Erythroblast (primary cell): Measurements from ENCODE around the gene MAST2.

Source experiments
- DNase-seq, 2 experiments: peaks; one replicate each; lab custom pipeline; 2025; lab: John Stamatoyannopoulos, UW
- GATA1 ChIP-seq: IDR thresholded peaks from 2 replicates; pipeline ENCODE4 v1.6.1; 2011; ENCODE audit warnings: low read depth, mild to moderate bottlenecking, control low read depth, low read length, moderate library complexity
- POLR2A ChIP-seq: IDR thresholded peaks from 2 replicates; pipeline ENCODE4 v1.6.1; 2011; ENCODE audit warnings: mild to moderate bottlenecking, low read length

MAST2 gene

DNA sequence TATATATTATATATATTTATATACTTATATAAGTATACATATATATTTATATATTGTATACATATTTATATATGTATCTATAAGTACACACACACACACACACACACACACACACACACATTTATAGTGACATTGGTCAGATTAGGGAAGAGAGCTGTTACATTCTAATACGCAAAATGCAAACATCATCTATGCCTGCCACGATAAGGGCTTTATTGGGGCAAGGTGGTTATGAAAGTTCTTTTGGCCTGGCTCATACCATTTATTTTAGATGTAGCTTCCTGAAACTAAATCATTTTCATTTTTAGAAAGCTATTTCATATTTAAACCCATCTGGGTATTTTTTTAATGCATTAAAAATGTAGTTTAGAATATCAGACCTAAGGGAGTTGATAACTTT, 82.8 kb downstream of the MAST2 start:
- TF ChIP-seq POLR2A (no peak), GATA1 (no peak)
- no peak for DNase-seq

DNA sequence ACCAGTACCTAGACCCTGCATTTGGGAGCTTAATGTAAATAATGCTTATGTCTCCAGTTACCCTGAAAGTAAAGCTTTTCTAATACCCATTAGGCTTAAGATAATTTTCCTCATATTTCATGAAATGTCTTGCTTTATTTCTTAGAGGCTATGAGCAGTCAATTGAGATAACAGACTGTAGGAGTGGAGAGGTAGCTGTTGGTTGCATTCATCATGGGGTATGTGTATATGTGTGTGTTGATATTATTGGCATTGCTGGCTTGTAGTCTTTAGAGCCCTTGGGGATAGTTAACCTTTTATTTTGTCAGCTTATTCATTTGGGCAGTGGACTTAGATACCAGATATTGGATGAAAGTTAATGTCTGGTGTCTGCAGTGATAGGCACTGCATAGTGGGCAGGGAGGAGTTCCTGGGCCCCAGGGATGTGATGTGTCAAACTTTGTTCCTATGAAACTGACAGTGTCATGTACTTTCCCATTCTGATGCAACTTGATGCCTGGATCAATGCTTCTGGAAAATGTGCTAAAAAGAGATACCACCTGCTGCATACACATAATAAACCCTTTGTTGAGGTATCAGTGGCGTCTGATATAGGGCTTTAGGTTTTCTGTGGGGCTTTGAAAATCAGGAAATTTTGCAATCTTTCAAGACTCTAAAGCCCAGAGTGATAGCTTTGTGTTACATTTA, 83.9 kb downstream of the MAST2 start:
- DNase-seq: no peak
- no peak for TF ChIP-seq GATA1
- no peak for TF ChIP-seq POLR2A

GRCh38 chr1:45890078-45890477, 86.7 kb downstream of the MAST2 start:
- TF ChIP-seq POLR2A: no peak
- TF ChIP-seq GATA1: no peak
- no peak for DNase-seq

DNA sequence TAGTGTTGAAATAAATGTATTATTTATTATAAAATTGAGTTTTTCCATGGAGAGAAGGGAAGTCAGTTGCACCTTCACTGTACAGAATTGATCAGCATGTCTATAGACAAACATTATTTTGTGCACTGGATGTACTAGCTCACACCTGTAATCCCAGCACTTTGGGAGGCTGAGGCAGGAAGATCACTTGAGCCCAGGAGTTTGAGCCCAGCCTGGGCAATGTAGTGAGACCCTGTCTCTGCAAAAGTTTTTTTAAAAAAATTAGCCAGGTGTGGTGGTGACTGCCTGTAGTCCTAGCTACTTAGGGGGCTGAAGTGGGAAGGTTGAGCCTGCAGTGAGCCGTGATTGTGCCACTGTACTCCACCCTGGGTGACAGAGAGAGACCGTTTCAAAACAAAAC, 87.7 kb downstream of the MAST2 start:
- no peak for TF ChIP-seq POLR2A
- TF ChIP-seq GATA1: no peak
- DNase-seq: no peak

GRCh38 chr1:45892068-45892785, 88.8 kb downstream of the MAST2 start:
- TF ChIP-seq POLR2A: no peak
- no peak for TF ChIP-seq GATA1
- DNase-seq: no peak

DNA sequence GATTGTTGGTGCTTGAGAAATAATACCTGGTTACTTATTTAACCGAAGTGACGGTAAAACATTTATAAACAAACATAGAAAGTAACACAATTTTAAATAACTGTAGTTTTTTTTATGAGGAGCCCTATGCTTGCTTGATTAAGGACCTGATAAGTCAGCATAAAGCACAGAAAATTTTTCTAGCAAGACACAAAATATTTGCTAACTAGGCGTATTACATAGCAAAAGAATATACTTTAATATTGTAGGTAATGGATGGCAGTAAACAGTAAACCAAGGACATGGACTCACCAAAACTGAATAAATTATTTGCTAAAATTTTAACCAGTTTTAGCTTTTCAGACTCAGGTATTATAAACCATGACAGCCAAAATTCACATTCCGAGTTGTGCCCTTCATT, 90.9 kb downstream of the MAST2 start:
- no peak for TF ChIP-seq GATA1
- no peak for TF ChIP-seq POLR2A
- no peak for DNase-seq

- DNase-seq: no peak
- TF ChIP-seq GATA1: no peak
- no peak for TF ChIP-seq POLR2A
These were observed 91.5 kb downstream of the MAST2 start for GRCh38 chr1:45894921-45895320.

- DNase-seq: no peak
- TF ChIP-seq POLR2A (no peak), GATA1 (no peak)
These were observed 92.0 kb downstream of the MAST2 start for GRCh38 chr1:45895406-45895805.

GRCh38 chr1:45906883-45907282, 103.5 kb downstream of the MAST2 start:
- DNase-seq: no peak
- no peak for TF ChIP-seq POLR2A

DNA sequence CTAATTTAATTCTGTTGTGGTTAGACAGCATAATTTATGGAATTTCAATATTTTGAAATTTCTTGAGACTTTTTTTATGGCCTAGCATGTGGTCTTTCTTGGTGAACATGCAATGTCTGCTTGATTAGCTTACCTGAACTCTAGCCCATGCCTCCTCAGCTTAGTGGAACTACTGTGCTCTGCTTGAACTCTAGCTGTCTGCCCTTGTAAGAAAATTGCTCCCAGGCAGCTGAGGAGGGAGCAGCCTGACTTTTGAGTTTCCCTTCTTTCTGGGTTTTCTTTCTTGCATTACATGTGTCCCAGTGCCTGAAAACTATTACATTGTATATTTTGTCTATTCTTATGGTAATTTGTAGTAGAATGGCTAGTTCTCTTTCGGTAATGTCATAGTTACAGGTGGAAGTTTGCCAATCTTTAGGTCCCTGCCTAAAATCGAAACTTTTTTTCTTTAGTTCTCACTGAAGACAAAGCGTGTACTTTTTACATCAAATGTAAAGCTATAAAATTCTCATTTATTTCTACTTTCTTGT, 105.3 kb downstream of the MAST2 start:
- TF ChIP-seq GATA1: no peak
- TF ChIP-seq POLR2A: no peak
- no peak for DNase-seq

GRCh38 chr1:45911634-45912033, 108.2 kb downstream of the MAST2 start:
- TF ChIP-seq GATA1 (no peak), POLR2A (no peak)
- no peak for DNase-seq

DNA sequence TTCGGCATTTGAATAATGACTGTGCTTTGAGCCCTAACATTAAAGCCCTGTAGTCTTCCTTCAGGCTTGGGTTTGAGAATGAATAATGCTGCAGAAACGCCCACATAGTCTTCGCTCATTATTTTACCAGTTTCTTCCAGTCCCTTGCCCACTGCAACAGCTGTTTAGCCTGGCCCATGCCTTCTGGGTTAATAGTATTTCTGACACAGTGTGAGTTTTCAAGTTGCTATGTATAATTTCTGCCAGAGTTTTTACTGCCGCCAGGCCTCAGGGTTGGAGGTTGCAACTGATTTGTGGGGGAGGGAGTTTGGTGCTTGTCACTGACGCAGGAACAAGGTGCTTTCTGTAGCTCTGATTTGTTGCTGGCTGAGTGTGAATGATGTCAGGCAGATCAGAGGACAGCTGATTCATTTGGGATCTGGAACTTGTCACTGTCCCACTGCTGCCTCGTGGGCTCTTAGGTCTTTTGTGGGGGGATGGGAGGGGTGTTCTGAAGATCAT, 109.8 kb downstream of the MAST2 start:
- no peak for DNase-seq

GRCh38 chr1:45913731-45914501, 110.5 kb downstream of the MAST2 start:
- no peak for DNase-seq
- TF ChIP-seq GATA1: no peak
- TF ChIP-seq POLR2A: no peak

More for the DNA sequence above, 109.8 kb downstream of the MAST2 start:
- TF ChIP-seq POLR2A: no peak
- no peak for TF ChIP-seq GATA1

DNA sequence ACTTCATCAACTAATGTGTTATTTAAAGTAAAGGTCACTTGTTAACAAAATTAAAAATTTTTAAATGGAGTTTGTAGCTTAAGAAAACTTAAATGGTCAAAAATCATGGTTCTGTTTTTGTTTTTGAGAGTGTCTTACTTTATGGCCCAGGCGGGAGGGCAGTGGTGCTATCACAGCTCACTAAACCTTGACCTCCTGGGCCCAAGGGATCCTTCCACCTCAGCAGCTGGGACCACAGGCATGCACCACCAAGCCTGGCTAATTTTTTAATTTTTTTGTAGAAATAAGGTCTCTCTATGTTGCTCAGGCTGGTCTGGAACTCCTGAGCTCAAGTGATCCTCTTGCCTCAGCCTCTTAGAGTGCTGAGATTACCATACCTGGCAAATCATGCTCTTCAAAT, 111.4 kb downstream of the MAST2 start:
- no peak for TF ChIP-seq GATA1
- TF ChIP-seq POLR2A: no peak
- DNase-seq: no peak
